ENCODE results near the gene RPS19. TPM values are rescaled to one million over a fixed set of nuclear protein-coding genes. Genes with fewer than 3 reads are reported as not detected.
"Not testable (repeated sequence)": the region's sequence is repeated elsewhere in the genome, so short reads cannot be mapped to it uniquely, and the experiment has no call there.

RPS19 gene
- total RNA-seq, 1 donor from 2014 or later = 3,078 TPM

DNA sequence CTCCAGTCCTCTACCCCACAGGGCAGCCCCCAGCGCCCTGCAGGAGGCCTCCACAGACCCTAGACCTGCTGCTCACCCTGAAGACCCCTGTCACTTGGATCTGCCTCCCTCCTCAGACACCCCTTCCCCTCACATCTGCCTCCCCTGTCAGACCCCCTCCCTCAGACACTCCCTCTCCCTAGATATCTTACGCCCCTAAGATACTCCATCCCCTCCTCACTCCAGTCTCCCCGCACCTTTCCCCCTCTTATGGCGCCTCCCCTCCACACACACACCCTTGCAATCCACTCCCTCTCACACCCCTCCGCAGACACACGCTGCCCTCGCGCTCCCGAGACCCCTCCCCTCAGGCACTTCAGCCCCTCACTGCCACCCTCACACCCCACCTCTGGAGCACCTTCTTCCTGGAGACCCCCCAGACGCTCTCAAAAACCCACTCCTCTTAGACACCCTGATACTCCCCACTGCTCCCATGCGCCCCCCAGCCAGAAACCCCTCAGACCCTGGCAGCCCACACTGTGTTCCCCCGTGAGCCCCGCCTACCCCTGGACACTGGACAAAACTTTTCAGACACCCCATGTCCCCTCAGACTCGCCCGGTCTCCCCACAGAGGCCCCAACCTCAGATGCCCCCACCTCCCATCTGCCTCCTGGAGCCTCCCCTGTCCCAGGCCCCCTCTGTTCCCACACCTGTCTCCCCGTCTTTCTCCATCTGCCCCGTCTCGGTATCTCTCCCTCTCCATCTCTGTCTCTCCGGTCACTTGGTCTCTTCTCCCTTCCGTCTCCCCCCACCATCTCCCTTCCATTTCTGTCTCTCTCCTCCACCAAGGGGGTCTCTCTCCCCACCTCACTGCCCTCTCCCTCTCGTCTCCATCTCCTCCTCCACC is 53.7 kb downstream of the RPS19 start:
- DNase-seq (ENCODE audit: low read depth) (no peak), FAIRE-seq (no peak)
- Histone ChIP-seq H3K4me1 (ENCODE audit: insufficient read depth, low read length) (no peaks in the 10 kb centered on the region), H4K20me1 (ENCODE audit: insufficient read depth, low read length) (peaks cover 45% of the 10 kb centered on the region), H3K9ac (ENCODE audit: low read length) (no peak overlapping the region), H2AFZ (ENCODE audit: low read depth, low read length) (no peak overlapping the region), H3K4me3 (ENCODE audit: insufficient read depth, low read depth, low read length) (no peak overlapping the region), H3K27me3 (ENCODE audit: insufficient read depth, low read length) (peaks cover 66% of the 10 kb centered on the region), H3K4me2 (ENCODE audit: low read length) (no peak overlapping the region), H3K9me3 (ENCODE audit: insufficient read depth, low read depth, low read length) (peaks cover 8% of the 10 kb centered on the region), H3K79me2 (ENCODE audit: insufficient read depth, low read length) (no peaks in the 10 kb centered on the region), H3K27ac (ENCODE audit: low read depth, low read length) (no peak overlapping the region), H3K36me3 (ENCODE audit: insufficient read depth, low read length) (no peaks in the 10 kb centered on the region)
- H3K36me3 Mint-ChIP-seq (ENCODE audit: low read depth, unreplicated experiment) = no peaks in the 10 kb centered on the region
- TF ChIP-seq, protein P1, sequence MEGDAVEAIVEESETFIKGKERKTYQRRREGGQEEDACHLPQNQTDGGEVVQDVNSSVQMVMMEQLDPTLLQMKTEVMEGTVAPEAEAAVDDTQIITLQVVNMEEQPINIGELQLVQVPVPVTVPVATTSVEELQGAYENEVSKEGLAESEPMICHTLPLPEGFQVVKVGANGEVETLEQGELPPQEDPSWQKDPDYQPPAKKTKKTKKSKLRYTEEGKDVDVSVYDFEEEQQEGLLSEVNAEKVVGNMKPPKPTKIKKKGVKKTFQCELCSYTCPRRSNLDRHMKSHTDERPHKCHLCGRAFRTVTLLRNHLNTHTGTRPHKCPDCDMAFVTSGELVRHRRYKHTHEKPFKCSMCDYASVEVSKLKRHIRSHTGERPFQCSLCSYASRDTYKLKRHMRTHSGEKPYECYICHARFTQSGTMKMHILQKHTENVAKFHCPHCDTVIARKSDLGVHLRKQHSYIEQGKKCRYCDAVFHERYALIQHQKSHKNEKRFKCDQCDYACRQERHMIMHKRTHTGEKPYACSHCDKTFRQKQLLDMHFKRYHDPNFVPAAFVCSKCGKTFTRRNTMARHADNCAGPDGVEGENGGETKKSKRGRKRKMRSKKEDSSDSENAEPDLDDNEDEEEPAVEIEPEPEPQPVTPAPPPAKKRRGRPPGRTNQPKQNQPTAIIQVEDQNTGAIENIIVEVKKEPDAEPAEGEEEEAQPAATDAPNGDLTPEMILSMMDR (IDR thresholded peaks at IDR 0.05; ENCODE audit: insufficient read depth, low read depth, low read length) = no peak
- TF ChIP-seq EZH2 (IDR thresholded peaks at IDR 0.05; ENCODE audit: insufficient read depth, low read length) = peak; percentile 61
- no peaks in the 10 kb centered on the region for H3K4me1 Mint-ChIP-seq (ENCODE audit: low read depth, unreplicated experiment)
- no peak overlapping the region for H3K4me3 Mint-ChIP-seq (ENCODE audit: unreplicated experiment)
- peaks cover 2% of the 10 kb centered on the region for H3K9me3 Mint-ChIP-seq (ENCODE audit: unreplicated experiment)
- H3K27me3 Mint-ChIP-seq (ENCODE audit: low read depth, unreplicated experiment) = peaks cover 30% of the 10 kb centered on the region
- H3K27ac Mint-ChIP-seq (ENCODE audit: unreplicated experiment) = no peak overlapping the region

DNA sequence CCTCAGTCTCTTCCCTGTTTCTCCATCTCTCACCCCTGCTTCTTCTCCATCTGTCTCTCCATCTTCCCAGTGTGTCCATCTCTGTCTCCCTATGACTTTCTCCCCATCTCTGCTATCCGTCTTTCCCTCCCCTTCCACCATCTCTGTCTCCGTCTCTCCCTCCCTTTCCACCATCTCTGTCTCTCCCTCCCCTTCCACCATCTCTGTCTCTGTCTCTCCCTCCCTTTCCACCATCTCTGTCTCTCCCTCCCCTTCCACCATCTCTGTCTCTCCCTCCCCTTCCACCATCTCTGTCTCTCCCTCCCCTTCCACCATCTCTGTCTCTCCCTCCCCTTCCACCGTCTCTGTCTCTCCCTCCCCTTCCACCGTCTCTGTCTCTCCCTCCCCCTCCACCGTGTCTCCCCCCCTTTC is 54.4 kb downstream of the RPS19 start:
- not testable (repeated sequence) for H3K79me2 ChIP-seq (ENCODE audit: insufficient read depth, low read length); H3K4me1 Mint-ChIP-seq (ENCODE audit: low read depth, unreplicated experiment); H3K4me3 ChIP-seq (ENCODE audit: insufficient read depth, low read depth, low read length); H3K4me3 Mint-ChIP-seq (ENCODE audit: unreplicated experiment); H3K9ac ChIP-seq (ENCODE audit: low read length); FAIRE-seq; H2AFZ ChIP-seq (ENCODE audit: low read depth, low read length); H3K4me1 ChIP-seq (ENCODE audit: insufficient read depth, low read length); H3K27ac ChIP-seq (ENCODE audit: low read depth, low read length); H3K36me3 ChIP-seq (ENCODE audit: insufficient read depth, low read length); H3K27ac Mint-ChIP-seq (ENCODE audit: unreplicated experiment); H3K9me3 Mint-ChIP-seq (ENCODE audit: unreplicated experiment); H3K4me2 ChIP-seq (ENCODE audit: low read length); H3K36me3 Mint-ChIP-seq (ENCODE audit: low read depth, unreplicated experiment); DNase-seq (ENCODE audit: low read depth); H3K9me3 ChIP-seq (ENCODE audit: insufficient read depth, low read depth, low read length)
- Histone ChIP-seq H4K20me1 (ENCODE audit: insufficient read depth, low read length) (peaks cover 45% of the 10 kb centered on the region), H3K27me3 (ENCODE audit: insufficient read depth, low read length) (peaks cover 72% of the 10 kb centered on the region)
- peaks cover 30% of the 10 kb centered on the region for H3K27me3 Mint-ChIP-seq (ENCODE audit: low read depth, unreplicated experiment)

- no peak overlapping the region for H3K4me3 Mint-ChIP-seq (ENCODE audit: unreplicated experiment)
- Histone ChIP-seq H4K20me1 (ENCODE audit: insufficient read depth, low read length) (peaks cover 42% of the 10 kb centered on the region), H3K4me1 (ENCODE audit: insufficient read depth, low read length) (no peaks in the 10 kb centered on the region), H3K79me2 (ENCODE audit: insufficient read depth, low read length) (no peaks in the 10 kb centered on the region), H3K27ac (ENCODE audit: low read depth, low read length) (no peak overlapping the region), H3K9me3 (ENCODE audit: insufficient read depth, low read depth, low read length) (peaks cover 14% of the 10 kb centered on the region), H3K4me2 (ENCODE audit: low read length) (peak overlapping the region; percentile 19), H3K9ac (ENCODE audit: low read length) (no peak overlapping the region), H3K27me3 (ENCODE audit: insufficient read depth, low read length) (peaks cover 79% of the 10 kb centered on the region), H3K4me3 (ENCODE audit: insufficient read depth, low read depth, low read length) (no peak overlapping the region), H3K36me3 (ENCODE audit: insufficient read depth, low read length) (no peaks in the 10 kb centered on the region), H2AFZ (ENCODE audit: low read depth, low read length) (no peak overlapping the region)
- H3K4me1 Mint-ChIP-seq (ENCODE audit: low read depth, unreplicated experiment) = no peaks in the 10 kb centered on the region
- peaks cover 2% of the 10 kb centered on the region for H3K9me3 Mint-ChIP-seq (ENCODE audit: unreplicated experiment)
- DNase-seq (ENCODE audit: low read depth) (no peak), FAIRE-seq (no peak)
- peaks cover 30% of the 10 kb centered on the region for H3K27me3 Mint-ChIP-seq (ENCODE audit: low read depth, unreplicated experiment)
- no peaks in the 10 kb centered on the region for H3K36me3 Mint-ChIP-seq (ENCODE audit: low read depth, unreplicated experiment)
- peak; percentile 81 for TF ChIP-seq EZH2 (IDR thresholded peaks at IDR 0.05; ENCODE audit: insufficient read depth, low read length)
- TF ChIP-seq, protein P1 (IDR thresholded peaks at IDR 0.05; ENCODE audit: insufficient read depth, low read depth, low read length) = no peak
- H3K27ac Mint-ChIP-seq (ENCODE audit: unreplicated experiment) = no peak overlapping the region
Observed at GRCh38 chr19:41915021-41915775, 55.1 kb downstream of the RPS19 start.

All from astrocyte (in vitro differentiated cells and primary cell).